ENCODE data around the gene CRTC1. TPM values are rescaled to one million over a fixed set of nuclear protein-coding genes. Genes with fewer than 3 reads are reported as not detected.

The CRTC1 gene
- total and polyA plus RNA-seq, 11 donors, result 3.8 to 10.2 (median 7.2) TPM

DNA sequence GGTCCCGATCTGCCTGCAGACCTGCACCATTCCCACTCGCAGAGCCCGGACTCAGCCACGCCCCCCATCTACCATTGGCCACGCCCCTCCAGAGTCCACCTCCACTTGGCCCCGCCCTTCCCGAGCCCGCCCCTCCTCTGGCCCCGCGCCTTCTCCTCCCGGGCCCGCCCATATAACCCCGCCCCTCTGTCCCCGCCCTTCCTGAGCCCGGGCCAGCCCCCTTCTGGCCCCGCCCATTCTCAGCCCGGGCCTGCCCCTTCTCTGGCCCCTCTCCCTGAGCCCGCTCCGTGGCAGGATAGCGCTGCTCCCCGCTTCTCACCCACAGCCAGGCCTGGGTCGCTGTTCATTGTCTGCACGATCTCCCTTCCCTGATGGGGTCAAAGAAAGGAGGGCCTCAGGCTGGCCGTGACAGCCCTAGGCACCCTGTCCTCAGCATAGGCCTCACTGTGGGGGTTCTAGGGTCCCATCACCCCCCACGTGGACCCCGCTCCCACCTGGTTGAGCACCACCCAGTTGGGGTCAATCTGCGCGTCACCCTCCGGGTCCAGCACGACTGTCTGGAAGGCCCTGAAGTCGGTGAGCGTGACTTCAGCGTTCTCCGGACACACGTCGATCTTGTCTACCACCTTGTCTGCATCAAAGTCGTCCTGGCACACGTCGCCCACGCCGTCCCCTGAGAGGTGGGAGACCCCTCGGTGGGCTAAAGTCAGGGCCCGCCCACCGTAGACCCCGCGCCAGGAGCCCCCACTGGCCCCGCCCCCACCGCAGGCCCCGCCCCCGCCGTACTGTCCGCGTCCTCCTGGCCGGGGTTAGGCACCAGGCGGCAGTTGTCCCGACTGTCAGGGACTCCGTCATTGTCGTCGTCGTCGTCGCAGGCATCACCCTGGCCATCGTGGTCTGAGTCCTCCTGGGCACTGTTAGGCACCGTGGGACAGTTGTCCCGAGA, 102.0 kb downstream of the CRTC1 start:
- TF ChIP-seq CTCF (IDR thresholded peaks at IDR 0.05) (no peak), POLR2A (IDR thresholded peaks at IDR 0.05) (no peak)
- Histone ChIP-seq H3K4me3 (peak overlapping the region in 3 of 12 donors; percentile 8 to 22 (median 11)), H3K27me3 (peaks cover 37 to 86% (median 48%) of the 10 kb centered on the region in 9 donors), H3K9me3 (no peaks in the 10 kb centered on the region), H3K36me3 (no peaks in the 10 kb centered on the region), H3K27ac (no peak overlapping the region), H3K4me1 (peaks cover 0 to 44% (median 25%) of the 10 kb centered on the region in 12 donors)
- 7 to 14% (median 11%) methylated on average over 22 to 65 of the region's 65 CpGs for WGBS, 4 donors
- DNase-seq (peak; percentile 57 to 87 (median 69)), ATAC-seq (peak; percentile 43 to 84 (median 74))
- intact Hi-C loops (cut with DNase I), result no loop called here

- no peaks in the 10 kb centered on the region for H3K36me3 ChIP-seq
- H3K4me3 ChIP-seq, result peak overlapping the region in 1 of 12 donors; percentile 12
- peaks cover 51 to 97% (median 75%) of the 10 kb centered on the region in 9 donors for H3K27me3 ChIP-seq
- no peaks in the 10 kb centered on the region for H3K9me3 ChIP-seq
- H3K4me1 ChIP-seq, result peaks cover 0 to 53% (median 28%) of the 10 kb centered on the region in 12 donors
- ATAC-seq (no peak), DNase-seq (no peak)
- no peak for TF ChIP-seq POLR2A (IDR thresholded peaks at IDR 0.05)
- TF ChIP-seq CTCF (IDR thresholded peaks at IDR 0.05), result no peak
- no peak overlapping the region for H3K27ac ChIP-seq
- intact Hi-C loops (cut with DNase I), result no loop called here
- 1 to 3% (median 2%) methylated on average over 19 to 68 of the region's 68 CpGs for WGBS, 4 donors
Measured at GRCh38 chr19:18788529-18789421, 105.3 kb downstream of the CRTC1 start.

DNA sequence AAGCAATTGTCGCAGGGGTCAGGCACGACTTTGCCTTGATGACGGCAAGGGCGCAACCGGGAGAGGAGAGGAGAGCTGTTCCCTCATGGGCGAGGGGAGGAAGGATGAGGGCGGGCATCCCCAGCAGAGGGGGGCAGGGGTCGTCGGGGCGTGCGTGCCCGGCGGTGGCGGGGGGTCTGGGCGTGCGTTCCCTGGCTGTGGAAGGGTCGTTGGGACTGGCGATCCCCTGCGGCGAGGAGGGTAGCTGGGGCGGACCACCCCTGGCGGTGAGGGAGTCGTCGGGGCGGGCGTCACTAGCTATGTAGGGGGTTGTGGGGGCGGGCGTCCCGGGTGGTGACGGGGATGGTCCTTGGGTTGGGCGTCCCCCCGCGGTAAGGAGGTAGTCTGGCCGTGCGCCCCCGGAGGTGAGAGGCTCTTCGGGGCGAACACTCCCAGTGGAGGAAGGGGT, 106.0 kb downstream of the CRTC1 start:
- H3K27ac ChIP-seq, result no peak overlapping the region
- DNase-seq (peak in 1 of 5 donors; percentile 57), ATAC-seq (no peak)
- intact Hi-C loops (cut with DNase I), result no loop called here
- peaks cover 51 to 92% (median 76%) of the 10 kb centered on the region in 9 donors for H3K27me3 ChIP-seq
- H3K36me3 ChIP-seq, result no peaks in the 10 kb centered on the region
- no peaks in the 10 kb centered on the region for H3K9me3 ChIP-seq
- WGBS, 4 donors, result 2 to 5% (median 3%) methylated on average over 35 to 38 of the region's 38 CpGs
- H3K4me1 ChIP-seq, result peaks cover 0 to 53% (median 28%) of the 10 kb centered on the region in 12 donors
- TF ChIP-seq CTCF (IDR thresholded peaks at IDR 0.05) (no peak), POLR2A (IDR thresholded peaks at IDR 0.05) (no peak)
- H3K4me3 ChIP-seq, result peak overlapping the region in 10 of 12 donors; percentile 16 to 45 (median 37)

Data from heart left ventricle (tissue), 16 donors.